EL (cell line): ENCODE measurements around the gene C1orf74.
"Not testable (repeated sequence)": the region's sequence is repeated elsewhere in the genome, so short reads cannot be mapped to it uniquely, and the experiment has no call there.

ENCODE experiments used
- DNase-seq: peaks from one replicate; pipeline ENCODE4 v3.0.0-alpha.2; 2016

Gene C1orf74

DNA sequence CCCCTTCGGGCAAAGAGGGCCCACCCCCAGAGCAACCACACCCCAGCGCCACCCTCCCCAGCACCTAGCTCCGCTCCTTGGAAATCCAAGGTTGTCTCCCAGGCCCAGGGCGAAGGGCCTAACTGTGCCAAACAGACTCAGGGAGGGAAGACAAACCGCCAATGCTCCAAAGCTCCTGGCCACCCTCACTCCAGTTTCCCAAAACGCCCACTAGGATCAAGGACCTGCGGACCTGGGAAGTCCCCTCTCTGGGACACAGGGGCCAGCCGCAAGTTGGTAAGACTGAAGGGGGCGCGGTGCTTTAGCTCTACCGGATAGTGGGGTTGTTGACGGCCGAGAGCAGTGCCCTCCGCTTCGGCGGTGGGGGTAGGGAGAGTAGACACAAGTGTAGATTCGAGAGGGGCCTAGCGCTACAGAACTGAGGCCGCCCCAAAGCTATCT, 21.0 kb upstream of the C1orf74 start:
- no peak for DNase-seq

GRCh38 chr1:209803568-209803967, 19.2 kb upstream of the C1orf74 start:
- no peak for DNase-seq

GRCh38 chr1:209802780-209803152, 18.4 kb upstream of the C1orf74 start:
- no peak for DNase-seq

GRCh38 chr1:209802117-209802779, 17.9 kb upstream of the C1orf74 start:
- no peak for DNase-seq

DNA sequence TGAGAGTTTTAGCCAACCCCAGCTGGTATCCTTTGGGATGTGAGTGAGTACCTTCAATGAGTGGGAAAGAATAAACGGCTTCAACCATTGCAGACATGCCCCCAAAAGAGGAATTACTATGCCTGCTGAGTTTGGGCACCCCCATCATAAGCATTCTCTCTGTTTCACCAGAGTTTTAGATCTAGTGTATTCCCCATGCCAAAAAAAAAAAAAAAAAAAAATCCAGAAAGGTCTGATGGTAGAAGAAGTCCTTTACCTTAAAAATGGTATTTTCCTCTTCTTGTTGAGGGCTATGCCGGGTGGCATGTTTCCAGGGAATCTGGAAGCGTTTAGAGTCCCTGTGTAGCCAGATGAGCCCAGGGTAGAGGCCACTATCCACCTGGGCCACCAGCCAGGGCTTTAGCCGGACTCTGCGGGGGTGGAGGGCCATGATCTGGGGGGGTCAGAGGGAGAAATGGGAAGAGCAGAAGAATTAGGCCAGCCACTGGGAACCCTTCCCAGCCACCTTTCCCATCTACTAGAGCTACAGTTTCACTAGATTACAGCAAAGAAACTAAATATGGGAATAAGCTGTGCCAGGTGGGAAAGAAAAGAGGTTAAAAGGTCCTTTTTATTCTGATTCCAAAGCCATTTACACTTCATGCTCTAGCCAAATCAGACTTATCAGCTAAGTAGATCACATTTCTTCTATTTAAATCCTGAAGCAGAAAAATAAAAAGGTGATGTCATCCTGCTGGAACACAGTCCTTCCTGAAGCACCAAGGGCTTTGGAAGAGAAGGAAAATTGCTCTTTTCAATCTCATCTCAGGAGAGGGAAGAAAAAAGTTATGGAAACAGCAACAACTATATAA, 16.9 kb upstream of the C1orf74 start:
- no peak for DNase-seq

GRCh38 chr1:209797978-209798639, 13.8 kb upstream of the C1orf74 start:
- peak; percentile 4 for DNase-seq

DNA sequence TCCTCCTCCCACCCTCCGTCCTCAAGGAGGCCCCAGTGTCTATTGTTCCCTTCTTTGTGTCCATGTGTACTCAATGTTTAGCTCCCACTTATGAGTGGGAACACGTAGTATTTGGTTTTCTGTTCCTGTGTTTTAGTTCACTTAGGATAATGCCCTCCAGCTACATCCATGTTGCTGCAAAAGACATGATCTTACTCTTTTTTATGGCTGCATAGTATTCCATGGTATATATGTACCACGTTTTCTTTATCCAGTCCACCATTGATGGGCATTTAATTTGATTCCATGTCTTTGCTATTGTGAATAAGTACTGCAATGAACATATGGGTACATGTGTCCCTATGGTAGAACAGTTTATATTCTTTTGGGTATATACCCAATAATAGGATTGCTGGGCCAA, 9.4 kb upstream of the C1orf74 start:
- DNase-seq, result not testable (repeated sequence)

DNA sequence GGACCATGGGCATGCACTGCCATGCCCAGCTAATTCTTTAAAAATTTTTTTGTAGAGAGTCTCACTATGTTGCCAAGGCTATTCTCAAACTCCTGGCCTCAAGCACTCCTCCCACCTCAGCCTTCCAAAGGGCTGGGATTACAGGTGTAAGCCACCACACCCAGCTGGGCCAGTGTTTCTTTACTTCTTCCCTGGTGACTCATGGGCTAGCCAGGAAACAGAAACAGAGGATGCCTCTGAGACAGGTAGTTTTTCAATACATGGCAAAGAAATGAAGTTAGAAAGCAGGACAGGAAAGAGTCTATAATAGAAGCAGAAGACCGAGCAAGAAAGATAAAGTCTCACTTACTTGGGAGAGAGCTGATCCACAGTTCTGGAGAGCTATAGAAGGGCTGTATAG, 7.6 kb upstream of the C1orf74 start:
- DNase-seq, result no peak

DNA sequence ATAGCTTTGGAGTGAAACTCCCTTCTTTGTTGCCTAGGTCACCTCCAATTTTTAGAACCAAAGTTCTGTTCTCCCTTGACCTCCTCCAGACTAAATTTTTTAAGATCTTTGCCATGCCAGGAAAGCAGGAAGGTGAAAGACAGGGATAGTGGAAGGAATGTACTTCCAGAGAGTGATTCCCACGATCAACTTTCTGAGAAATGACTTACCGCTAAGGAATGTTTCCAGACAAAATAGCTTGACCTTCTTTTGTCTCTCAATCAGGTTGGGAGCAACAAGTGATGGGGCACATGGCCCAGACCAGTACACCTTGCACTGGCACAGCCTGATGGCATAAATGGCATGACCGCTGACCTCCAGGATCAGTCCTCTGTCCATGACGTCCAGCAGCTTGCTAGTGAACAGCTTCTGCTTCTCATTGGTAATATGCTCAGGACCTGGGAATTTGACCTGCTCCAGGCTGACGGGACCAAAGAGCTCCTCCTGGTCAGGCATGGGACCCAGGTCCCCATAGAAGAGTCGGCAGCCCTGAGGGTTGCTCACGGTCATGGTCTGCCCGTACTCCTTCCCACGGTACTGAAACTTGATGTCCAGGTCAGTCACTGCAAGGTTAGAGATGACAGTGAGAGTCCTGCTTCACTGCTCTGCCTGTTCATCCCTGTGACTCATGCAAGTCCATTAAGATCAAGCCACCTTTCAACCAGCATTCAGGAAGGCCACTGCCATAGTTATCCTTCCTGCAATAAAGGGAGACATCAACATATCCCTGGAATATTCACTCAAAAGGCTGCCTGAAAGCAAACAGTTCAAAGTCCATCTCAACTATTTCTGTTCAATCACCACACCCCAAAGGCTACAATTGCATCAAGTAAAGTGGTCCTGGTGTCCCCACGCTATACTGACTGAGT, 6.2 kb upstream of the C1orf74 start:
- peak; percentile 44 for DNase-seq

DNA sequence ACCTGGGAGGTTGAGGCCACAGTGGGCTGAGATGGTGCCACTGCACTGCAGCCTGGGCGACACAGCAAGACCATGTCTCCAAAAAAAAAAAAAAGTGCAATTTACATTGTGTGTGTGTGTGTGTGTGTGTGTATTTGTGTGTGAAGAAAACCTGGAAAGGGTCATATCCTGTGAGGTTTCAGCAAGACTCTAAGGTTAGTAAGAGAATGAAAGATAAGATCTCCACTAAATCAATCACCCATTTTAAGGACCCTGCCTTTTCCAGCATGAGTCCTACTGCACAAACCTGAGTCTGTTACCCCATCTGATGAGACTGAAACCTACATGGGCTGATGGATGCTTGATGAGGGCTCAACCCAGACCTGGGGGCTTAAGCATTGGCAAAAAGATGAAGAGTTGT, 4.9 kb upstream of the C1orf74 start:
- DNase-seq, result no peak

DNA sequence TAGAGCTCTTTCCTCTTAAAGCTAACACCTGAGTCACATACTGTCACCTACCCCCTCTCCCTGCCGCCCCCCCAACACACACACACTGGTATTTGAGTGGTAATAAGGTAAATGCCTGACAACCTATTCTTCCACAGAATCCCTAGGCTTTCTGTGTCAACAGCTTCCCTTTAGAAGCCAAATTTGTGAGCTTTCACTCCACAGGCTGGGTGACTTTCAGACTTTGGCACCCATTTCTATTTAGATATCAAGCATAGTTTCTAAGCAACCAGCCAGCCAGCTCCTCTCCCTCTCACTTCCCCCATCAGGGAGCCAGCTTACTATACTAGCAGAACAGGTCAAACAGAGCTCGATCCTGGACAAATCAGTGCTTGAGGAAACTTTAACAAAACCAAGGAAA, 3.2 kb upstream of the C1orf74 start:
- no peak for DNase-seq

DNA sequence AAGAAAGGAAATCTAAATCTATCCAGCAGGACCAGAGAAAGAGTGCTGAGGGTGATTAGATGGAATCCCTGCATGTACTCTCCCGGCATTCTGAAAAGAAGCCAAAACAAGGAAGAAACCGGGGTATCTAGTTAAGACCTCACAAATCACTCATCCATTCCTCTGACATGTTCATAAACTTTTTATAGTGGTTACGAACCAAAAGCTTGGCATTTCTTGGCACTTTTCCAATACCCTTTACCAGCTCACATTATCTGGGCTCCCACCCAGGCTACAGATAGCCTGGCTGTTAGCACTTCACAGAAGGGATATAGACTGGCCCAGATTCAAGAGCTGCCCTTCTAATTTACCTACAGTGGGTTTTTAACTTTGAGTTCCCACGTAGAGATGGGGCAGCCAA, 1.8 kb upstream of the C1orf74 start:
- DNase-seq, result no peak

DNA sequence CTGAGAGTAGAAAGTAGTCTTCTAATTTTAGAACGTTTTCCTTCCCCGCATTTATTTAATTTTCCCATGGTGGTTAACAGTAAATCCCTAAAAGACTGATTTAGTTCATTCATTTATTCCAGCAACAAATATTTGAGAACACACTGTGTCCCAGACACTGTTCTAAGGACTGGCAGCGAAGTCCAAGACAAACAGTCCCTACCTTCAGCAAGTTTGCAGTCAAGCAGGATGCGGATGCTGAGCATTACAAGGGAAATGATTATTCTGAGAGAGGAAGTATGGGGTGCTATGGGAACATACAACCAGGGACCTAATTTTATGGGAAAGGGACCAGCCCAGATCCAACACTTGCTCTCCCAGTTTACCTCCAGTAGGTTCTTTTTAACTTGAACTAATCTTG, 1.2 kb upstream of the C1orf74 start:
- no peak for DNase-seq

DNA sequence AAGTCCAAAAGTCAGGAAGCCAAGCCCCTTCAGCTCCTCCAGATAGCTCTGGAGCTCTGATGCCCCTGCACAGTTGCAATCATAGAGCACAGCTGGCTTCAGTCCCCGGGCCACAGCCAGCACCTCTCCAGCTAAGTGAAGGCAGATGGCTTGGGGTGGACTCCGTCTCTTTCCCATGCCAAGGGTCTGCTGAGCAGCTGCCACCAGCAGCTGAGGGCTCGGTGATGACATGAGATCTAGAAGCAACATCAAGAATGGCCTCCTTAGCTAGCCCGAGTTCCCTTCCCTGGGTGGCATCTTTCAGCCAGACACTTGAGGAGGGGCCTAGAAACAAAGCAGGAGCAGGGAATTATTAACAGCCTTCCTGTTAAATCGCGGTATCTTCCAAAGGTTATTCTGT, 973 bp downstream of the C1orf74 start:
- peak; percentile 6 for DNase-seq

DNA sequence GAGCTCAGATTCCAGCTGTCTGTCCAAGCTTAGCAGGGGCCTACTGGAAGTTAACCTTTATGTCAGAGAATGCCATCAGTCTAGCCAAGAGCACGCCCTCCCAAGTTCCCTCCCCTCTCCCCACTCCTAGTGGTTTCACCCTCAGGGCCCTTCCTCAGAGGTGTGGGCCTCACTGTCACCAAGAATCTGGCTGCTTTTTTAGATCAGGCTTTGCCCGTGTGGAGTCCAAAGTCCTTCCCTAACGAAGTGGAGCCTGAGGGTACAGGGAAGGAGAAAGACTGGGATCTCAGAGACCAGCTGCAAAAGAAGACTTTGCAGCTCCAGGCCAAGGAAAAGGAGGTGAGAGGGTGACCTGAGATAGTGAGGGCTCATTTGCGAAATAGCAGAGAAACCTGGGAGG, 4.1 kb downstream of the C1orf74 start:
- no peak for DNase-seq

DNA sequence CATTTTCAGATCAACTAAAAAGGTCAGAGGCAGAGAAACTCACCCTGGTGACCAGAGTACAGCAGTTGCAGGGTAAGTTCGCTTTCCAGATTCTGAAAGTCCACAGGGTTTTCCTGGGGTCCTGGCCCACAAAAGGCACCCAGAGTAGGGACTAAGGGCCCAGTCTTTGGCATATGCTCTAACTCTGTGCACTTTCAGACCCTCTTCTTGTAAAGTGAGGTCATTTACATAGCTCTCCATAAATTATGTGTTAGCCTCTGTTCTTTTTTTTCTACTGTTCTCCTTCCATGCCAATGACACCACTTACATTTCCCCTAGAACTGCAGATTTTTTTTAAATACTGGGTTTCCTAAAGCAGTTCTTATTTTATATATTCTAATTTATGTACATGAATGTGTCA, 6.3 kb downstream of the C1orf74 start:
- no peak for DNase-seq

DNA sequence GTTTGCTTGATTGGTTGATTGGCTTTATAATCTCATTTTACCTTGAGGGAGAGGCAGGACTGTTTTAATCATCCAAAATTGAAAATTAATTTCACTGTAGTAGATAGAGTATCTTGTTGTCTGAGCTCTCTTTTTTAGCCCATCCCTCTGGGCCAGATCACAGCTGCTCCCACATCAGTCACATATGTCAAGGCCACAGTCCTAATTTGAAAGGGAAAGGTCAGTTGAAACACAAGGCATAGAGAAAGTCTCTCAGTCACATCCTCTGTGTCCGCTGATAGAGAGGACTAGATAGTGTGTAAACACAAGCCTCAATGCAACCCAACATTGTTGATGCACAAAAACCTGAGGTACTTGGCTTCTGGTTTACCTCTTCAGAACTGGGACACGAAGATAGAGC, 6.8 kb downstream of the C1orf74 start:
- no peak for DNase-seq

- DNase-seq, result no peak
Measured at GRCh38 chr1:209775678-209776077, 8.7 kb downstream of the C1orf74 start.

GRCh38 chr1:209774592-209774991, 9.8 kb downstream of the C1orf74 start:
- DNase-seq, result no peak

- DNase-seq, result peak; percentile 7
Measured at GRCh38 chr1:209772126-209772525, 12.2 kb downstream of the C1orf74 start.

- DNase-seq, result no peak
Measured at GRCh38 chr1:209770636-209771415, 13.5 kb downstream of the C1orf74 start.

DNA sequence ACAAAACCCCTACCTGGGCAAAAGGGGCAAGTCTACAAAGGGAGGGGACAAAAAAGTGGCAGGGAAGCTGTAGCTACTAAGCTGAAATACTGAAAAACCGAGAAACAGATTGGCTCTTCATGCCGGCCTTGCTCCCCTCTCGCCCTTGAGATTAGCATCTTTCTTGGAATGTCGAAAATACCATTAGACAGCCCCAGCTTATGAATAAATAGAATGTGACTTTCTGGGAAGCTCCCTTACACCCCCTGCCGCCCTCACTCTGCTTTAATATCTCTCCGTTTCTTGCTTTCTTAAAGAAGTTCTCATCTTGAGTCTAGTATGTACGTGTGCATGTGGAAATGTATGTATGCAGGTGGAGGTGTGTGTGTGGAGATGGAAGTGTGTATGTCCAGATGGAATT, 14.4 kb downstream of the C1orf74 start:
- peak; percentile 44 for DNase-seq
